Fibroblast of the aortic adventitia (primary cell): ENCODE data around the gene ASIP. TPM values are rescaled to one million over a fixed set of nuclear protein-coding genes. Genes with fewer than 3 reads are reported as not detected.
"Not testable (repeated sequence)": the region's sequence is repeated elsewhere in the genome, so short reads cannot be mapped to it uniquely, and the experiment has no call there.

ENCODE experiments used
- DNase-seq: peaks from one replicate; pipeline ENCODE4 v3.0.0-alpha.2; 2010; ENCODE audit warnings: low read depth
- H3K4me3 ChIP-seq: 2 replicates; pipeline ENCODE4 v1.5.1; 2011; ENCODE audit warnings: low read depth, mild to moderate bottlenecking, control low read depth, low read length, moderate library complexity
- CTCF ChIP-seq: IDR thresholded peaks from 2 replicates; pipeline ENCODE4 v1.5.1; 2011; ENCODE audit warnings: mild to moderate bottlenecking, low read length, control low read depth, inconsistent platforms; ENCODE audit not compliant: insufficient read depth
- total RNA-seq: library from RNA; depleted of rRNA; stranded (reverse); fragments of >200 nt; gene quantifications from 2 replicates; pipeline ENCODE4 v1.2.3, GENCODE V29; 2012; ENCODE audit warnings: low replicate concordance

ASIP gene
- total RNA-seq, 1 donor, result not detected

- TF ChIP-seq CTCF, result no peak
- no peak for DNase-seq
- H3K4me3 ChIP-seq, result no peak overlapping the region
Observed at GRCh38 chr20:34295284-34295683, 54.1 kb downstream of the ASIP start.

- TF ChIP-seq CTCF, result no peak
- H3K4me3 ChIP-seq, result no peak overlapping the region
- DNase-seq, result no peak
Observed at GRCh38 chr20:34296468-34296867, 55.2 kb downstream of the ASIP start.

- TF ChIP-seq CTCF, result peak; percentile 10
- not testable (repeated sequence) for H3K4me3 ChIP-seq, DNase-seq
Observed at GRCh38 chr20:34298294-34298784, 57.1 kb downstream of the ASIP start.

GRCh38 chr20:34299556-34300255 lies 58.5 kb downstream of the ASIP start:
- TF ChIP-seq CTCF, result no peak
- DNase-seq, result no peak
- no peak overlapping the region for H3K4me3 ChIP-seq

DNA sequence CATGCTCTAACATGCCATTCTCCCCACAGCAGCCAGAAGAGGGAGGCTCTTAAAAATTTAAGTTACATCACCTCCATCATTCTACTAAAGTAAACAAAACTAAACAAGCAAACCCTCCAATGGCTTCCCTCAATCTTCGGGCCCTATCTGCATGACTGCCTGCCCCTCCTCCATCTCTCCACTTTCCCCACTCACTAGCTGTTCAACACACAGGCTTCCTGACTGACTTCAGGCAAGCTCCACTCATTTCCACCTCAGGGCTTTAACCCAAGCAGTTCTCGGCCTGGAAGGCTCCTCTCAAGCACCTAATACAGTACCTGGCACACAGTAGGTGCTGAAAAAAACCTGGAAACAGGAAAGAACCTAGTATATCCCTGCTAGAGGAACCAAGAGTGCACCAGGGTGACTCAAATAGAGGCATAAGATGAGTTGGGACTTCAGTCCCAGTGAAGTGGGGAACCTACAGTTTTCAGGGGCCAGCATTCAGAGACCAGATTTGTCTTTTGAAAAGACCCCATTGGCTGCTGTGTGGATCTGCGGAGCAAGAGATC lies 59.1 kb downstream of the ASIP start:
- DNase-seq, result no peak
- H3K4me3 ChIP-seq, result no peak overlapping the region
- no peak for TF ChIP-seq CTCF

GRCh38 chr20:34300809-34301586 lies 59.8 kb downstream of the ASIP start:
- DNase-seq, result no peak
- no peak overlapping the region for H3K4me3 ChIP-seq
- TF ChIP-seq CTCF, result no peak
